GM12873 (cell line): ENCODE data around the gene KDM4C.

ENCODE experiments used
- TF ChIP-seq, protein P1 (sequence below): IDR thresholded peaks from 2 replicates; pipeline ENCODE4 v1.5.1; 2012; ENCODE audit warnings: low read depth, mild to moderate bottlenecking, moderate library complexity, low read length, control low read depth; ENCODE audit not compliant: insufficient read depth; ENCODE audit errors: missing control alignments

The KDM4C gene

GRCh38 chr9:7097785-7098752 is 340.3 kb downstream of the KDM4C start:
- TF ChIP-seq, protein P1, sequence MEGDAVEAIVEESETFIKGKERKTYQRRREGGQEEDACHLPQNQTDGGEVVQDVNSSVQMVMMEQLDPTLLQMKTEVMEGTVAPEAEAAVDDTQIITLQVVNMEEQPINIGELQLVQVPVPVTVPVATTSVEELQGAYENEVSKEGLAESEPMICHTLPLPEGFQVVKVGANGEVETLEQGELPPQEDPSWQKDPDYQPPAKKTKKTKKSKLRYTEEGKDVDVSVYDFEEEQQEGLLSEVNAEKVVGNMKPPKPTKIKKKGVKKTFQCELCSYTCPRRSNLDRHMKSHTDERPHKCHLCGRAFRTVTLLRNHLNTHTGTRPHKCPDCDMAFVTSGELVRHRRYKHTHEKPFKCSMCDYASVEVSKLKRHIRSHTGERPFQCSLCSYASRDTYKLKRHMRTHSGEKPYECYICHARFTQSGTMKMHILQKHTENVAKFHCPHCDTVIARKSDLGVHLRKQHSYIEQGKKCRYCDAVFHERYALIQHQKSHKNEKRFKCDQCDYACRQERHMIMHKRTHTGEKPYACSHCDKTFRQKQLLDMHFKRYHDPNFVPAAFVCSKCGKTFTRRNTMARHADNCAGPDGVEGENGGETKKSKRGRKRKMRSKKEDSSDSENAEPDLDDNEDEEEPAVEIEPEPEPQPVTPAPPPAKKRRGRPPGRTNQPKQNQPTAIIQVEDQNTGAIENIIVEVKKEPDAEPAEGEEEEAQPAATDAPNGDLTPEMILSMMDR = no peak

GRCh38 chr9:7103367-7103766 is 345.6 kb downstream of the KDM4C start:
- TF ChIP-seq, protein P1 = no peak

- TF ChIP-seq, protein P1 = no peak
Observed at GRCh38 chr9:7103771-7104170, 346.0 kb downstream of the KDM4C start.

DNA sequence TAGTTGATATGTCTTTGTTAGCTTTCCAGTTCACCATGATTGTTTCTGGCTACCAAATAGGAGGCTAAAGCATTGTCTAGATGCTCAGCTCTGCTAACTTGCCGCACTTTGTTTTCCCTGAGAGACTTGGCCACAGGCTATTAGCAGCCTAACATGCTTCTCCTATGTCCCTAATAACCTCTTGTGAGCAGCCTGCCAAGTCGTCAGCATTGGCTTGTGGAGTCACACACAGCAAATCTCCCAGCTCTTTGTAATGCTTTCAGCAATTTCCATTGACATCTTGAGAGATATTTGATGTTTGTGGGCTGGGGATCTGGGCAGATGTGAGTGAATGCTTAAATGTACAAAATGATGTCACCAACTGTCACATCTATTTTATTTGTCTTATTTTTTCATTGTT is 346.9 kb downstream of the KDM4C start:
- TF ChIP-seq, protein P1 = no peak

DNA sequence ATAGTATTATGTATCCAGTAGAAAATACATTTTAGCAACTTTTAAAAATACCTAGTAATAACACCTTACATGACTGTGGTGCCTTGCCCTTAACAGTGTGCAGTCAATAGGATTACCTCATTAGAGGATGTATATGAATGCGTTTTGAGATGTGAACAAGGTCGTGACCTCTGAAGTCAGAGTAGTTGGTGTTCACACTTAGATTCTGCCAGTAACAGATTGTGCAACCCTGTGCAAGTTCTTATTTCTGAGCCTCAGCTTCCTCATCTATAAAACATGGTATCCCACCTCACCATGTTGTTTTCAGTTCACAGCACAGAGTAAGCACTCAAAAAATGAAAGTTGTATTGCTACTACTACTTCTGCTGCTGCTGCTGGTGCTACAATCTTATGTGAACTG is 347.3 kb downstream of the KDM4C start:
- TF ChIP-seq, protein P1 = no peak

DNA sequence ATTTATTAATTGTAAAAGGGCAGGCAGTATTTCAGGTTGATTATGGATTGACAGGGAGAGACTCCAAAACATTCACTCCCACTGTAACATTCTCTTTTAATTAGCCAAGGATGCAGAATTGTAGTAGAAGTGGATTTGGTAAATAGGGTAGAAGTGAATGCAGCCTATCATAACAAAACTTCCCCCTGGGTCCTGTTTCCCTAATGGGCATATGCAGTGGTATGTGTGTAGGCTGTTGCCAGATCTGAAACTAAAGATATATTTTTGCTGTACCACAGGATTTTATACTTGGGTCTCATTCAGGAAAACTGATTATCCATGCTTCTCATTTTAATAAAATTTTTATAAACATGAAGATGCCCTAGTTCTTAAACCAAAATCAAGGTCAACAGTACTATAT is 351.2 kb downstream of the KDM4C start:
- TF ChIP-seq, protein P1 = no peak

DNA sequence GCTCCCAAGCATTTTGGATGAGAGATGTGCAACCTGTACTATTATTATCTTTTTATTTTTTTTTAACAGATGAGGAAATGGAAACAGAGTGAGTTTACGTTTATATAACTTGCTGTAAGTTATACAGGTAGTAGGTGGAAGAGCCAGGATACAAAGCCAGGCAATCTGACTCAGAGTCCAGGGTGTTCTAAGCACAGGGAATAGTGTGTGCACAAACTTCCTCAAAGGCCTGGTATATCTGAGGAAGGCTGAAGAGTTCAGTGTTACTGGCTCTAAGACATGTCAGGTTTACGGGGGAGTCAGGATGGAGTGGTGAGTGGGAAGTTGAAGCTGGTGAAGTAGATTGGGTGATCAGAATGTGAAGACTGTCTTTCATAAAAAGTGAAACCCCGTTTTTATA is 353.6 kb downstream of the KDM4C start:
- TF ChIP-seq, protein P1 = no peak
